GM12874 (cell line): ENCODE data around the gene DUSP23.

Source experiments
- CTCF ChIP-seq: IDR thresholded peaks from 2 replicates; pipeline ENCODE4 v1.5.1; 2011; ENCODE audit warnings: low read depth, mild to moderate bottlenecking, control low read depth, low read length, moderate library complexity; ENCODE audit not compliant: insufficient read depth

The DUSP23 gene

GRCh38 chr1:159800177-159800930 is 19.6 kb downstream of the DUSP23 start:
- TF ChIP-seq CTCF = no peak

DNA sequence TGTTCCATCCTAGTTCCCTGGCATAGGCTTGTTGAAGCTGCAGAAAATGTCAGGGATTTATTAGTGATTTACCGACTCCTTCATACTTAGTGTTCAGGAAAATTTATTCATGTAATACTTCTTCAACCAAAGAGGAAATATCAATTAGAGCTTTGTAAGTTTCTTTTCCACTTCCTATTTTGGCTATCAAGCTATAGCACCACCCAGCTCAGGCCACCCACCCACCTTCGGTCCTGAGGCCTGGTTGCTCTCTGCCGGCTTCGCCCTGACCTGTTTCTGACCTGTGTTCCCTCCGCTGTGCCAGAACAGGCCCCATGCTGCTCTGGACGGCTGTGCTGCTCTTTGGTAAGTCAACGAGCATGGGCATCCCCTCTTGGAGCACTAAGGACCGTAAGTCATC is 21.3 kb downstream of the DUSP23 start, which contains the start of gene FCRL6:
Gene FCRL6 (plus strand): TSS at position 250 of the 400 bp plus-strand sequence. CDS start 65 bp downstream, at position 315.
- no peak for TF ChIP-seq CTCF

GRCh38 chr1:159803956-159804689 is 23.4 kb downstream of the DUSP23 start:
- no peak for TF ChIP-seq CTCF

- TF ChIP-seq CTCF = no peak
Measured at GRCh38 chr1:159804924-159805323, 24.2 kb downstream of the DUSP23 start.

DNA sequence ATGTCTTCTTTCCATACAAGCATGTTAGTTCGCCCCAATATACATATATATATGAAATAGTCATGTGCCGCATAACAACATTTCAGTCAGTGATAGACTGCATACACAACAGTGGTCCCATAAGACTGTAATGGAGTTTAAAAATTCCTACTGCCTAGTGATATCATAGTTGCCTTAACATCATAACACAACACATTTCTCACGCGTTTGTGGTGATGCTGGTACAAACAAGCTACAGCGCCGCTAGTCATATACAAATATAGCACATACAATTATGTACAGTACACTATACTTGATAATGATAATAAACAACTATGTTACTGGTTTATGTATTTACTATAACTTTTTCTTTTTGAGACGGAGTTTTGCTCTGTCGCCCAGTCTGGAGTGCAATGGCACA is 35.2 kb downstream of the DUSP23 start:
- TF ChIP-seq CTCF = no peak

GRCh38 chr1:159817276-159818041 is 36.7 kb downstream of the DUSP23 start:
- TF ChIP-seq CTCF = no peak
